Measurements from ENCODE around the gene ZNF335.

GRCh38 chr20:46012921-46013320 lies 40.9 kb upstream of the ZNF335 start:
- no peak for TF ChIP-seq CTCF (IDR thresholded peaks at IDR 0.05)
- no peak for TF ChIP-seq POLR2A (IDR thresholded peaks at IDR 0.05)
